SK-N-SH treated with all-trans-retinoic acid at 6 μM for 48 hours (cell line): ENCODE results near the gene NFKB1.

Experiments used
- ATAC-seq: fragments of 200-7000 bp; cut with Tn5 transposase; 3 replicates; pipeline ENCODE4 v1.9.1; 2020; ENCODE audit warnings: mild to moderate bottlenecking, moderate library complexity
- ARNTL ChIP-seq: fragments of 450-650 bp; formaldehyde crosslinking; IDR thresholded peaks from 2 replicates; pipeline ENCODE4 v1.5.0; 2020; ENCODE audit warnings: low read depth, mild to moderate bottlenecking, moderate library complexity, borderline replicate concordance
- CSDC2 ChIP-seq: fragments of 250-450 bp; sonication (Bioruptor Pico); IDR thresholded peaks from 2 replicates; pipeline ENCODE4 v1.5.0; 2020; ENCODE audit warnings: mild to moderate bottlenecking, moderate library complexity
- ESRRG ChIP-seq: fragments of 250-450 bp; sonication (Bioruptor Pico); IDR thresholded peaks from 2 replicates; pipeline ENCODE4 v1.6.1; 2021; ENCODE audit warnings: mild to moderate bottlenecking
- GLIS3 ChIP-seq: fragments of 250-450 bp; sonication (Bioruptor Pico); IDR thresholded peaks from 2 replicates; pipeline ENCODE4 v1.5.0; 2020; ENCODE audit warnings: mild to moderate bottlenecking, moderate library complexity
- ISL1 ChIP-seq: fragments of 250-450 bp; sonication (Bioruptor Pico); IDR thresholded peaks from 2 replicates; pipeline ENCODE4 v2.1.2; 2022; ENCODE audit warnings: mild to moderate bottlenecking, moderate library complexity
- OSR1 ChIP-seq: fragments of 250-450 bp; sonication (Bioruptor Pico); IDR thresholded peaks from 2 replicates; pipeline ENCODE4 v1.8.0; 2022; ENCODE audit warnings: moderate library complexity, mild to moderate bottlenecking, inconsistent platforms
- RARB ChIP-seq: fragments of 250-450 bp; sonication (Bioruptor Pico); IDR thresholded peaks from 2 replicates; pipeline ENCODE4 v1.8.0; 2021; ENCODE audit warnings: mild to moderate bottlenecking, moderate library complexity
- SNAI2 ChIP-seq: fragments of 250-450 bp; sonication (Bioruptor Pico); IDR thresholded peaks from 2 replicates; pipeline ENCODE4 v1.5.0; 2020; ENCODE audit warnings: mild to moderate bottlenecking, moderate library complexity
- TCF4 ChIP-seq: fragments of 250-450 bp; sonication (Bioruptor Pico); IDR thresholded peaks from 2 replicates; pipeline ENCODE4 v1.8.0; 2021; ENCODE audit warnings: mild to moderate bottlenecking, moderate library complexity, borderline replicate concordance
- TOX ChIP-seq: fragments of 250-450 bp; sonication (Bioruptor Pico); IDR thresholded peaks from 2 replicates; pipeline ENCODE4 v1.8.0; 2021; ENCODE audit warnings: mild to moderate bottlenecking, moderate library complexity, borderline replicate concordance
- ZC3H10 ChIP-seq: fragments of 250-450 bp; sonication (Bioruptor Pico); IDR thresholded peaks from 2 replicates; pipeline ENCODE4 v1.5.1; 2021; ENCODE audit warnings: mild to moderate bottlenecking, moderate library complexity
- ZFP3 ChIP-seq: fragments of 250-450 bp; sonication (Bioruptor Pico); IDR thresholded peaks from 2 replicates; pipeline ENCODE4 v1.5.0; 2020; ENCODE audit warnings: mild to moderate bottlenecking, moderate library complexity
- ZFP30 ChIP-seq: fragments of 450-650 bp; formaldehyde crosslinking; IDR thresholded peaks from 2 replicates; pipeline ENCODE4 v1.5.0; 2022; ENCODE audit warnings: mild to moderate bottlenecking, moderate library complexity
- ZNF565 ChIP-seq: fragments of 450-650 bp; formaldehyde crosslinking; conservative IDR thresholded peaks from 2 replicates; pipeline ENCODE4 v1.5.0; 2020; ENCODE audit warnings: low read depth, mild to moderate bottlenecking, moderate library complexity
- ZNF70 ChIP-seq: fragments of 450-650 bp; formaldehyde crosslinking; IDR thresholded peaks from 2 replicates; pipeline ENCODE4 v1.5.0; 2020; ENCODE audit warnings: mild to moderate bottlenecking, moderate library complexity
- ZNF8 ChIP-seq: fragments of 450-650 bp; formaldehyde crosslinking; IDR thresholded peaks from 2 replicates; pipeline ENCODE4 v1.5.0; 2020; ENCODE audit warnings: mild to moderate bottlenecking, moderate library complexity
- TF ChIP-seq, protein P1 (sequence below): fragments of 250-450 bp; sonication (Bioruptor Pico); IDR thresholded peaks from 2 replicates; pipeline ENCODE4 v1.8.0; 2020; ENCODE audit warnings: mild to moderate bottlenecking, moderate library complexity, borderline replicate concordance
- TF ChIP-seq, protein P2 (sequence below): fragments of 250-450 bp; sonication (Bioruptor Pico); IDR thresholded peaks from 2 replicates; pipeline ENCODE4 v1.5.1; 2021; ENCODE audit warnings: mild to moderate bottlenecking, moderate library complexity
- TF ChIP-seq, protein P3 (sequence below): fragments of 250-450 bp; sonication (Bioruptor Pico); IDR thresholded peaks from 2 replicates; pipeline ENCODE4 v1.5.1; 2020; ENCODE audit warnings: low read depth, mild to moderate bottlenecking, moderate library complexity
- TF ChIP-seq, protein P4 (sequence below): fragments of 250-450 bp; sonication (Bioruptor Pico); IDR thresholded peaks from 2 replicates; pipeline ENCODE4 v1.8.0; 2021; ENCODE audit warnings: low read depth, mild to moderate bottlenecking, moderate library complexity, borderline replicate concordance
- TF ChIP-seq, protein P5 (sequence below): fragments of 250-450 bp; sonication (Bioruptor Pico); IDR thresholded peaks from 2 replicates; pipeline ENCODE4 v1.5.0; 2020; ENCODE audit warnings: mild to moderate bottlenecking, moderate library complexity

Gene NFKB1

DNA sequence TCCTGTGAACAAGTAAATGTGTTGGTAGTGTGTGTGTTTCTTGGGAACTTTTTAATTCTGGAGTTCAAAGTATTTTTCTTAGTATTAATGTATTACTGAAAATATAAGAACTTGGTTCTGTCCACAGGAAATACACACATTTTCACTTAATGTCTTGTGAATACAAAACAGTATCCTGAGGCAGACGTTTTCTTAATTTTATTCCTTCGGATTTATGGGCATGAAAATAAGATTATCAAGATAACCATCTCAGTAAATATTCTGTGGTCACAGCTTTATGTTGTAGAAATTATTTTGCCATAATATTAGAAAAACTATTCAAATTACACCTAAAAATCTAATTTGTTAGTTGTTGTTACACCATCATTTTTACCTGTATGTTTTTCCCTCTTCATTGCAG, 29.8 kb downstream of the NFKB1 start (continued):
- TF ChIP-seq, protein P1, sequence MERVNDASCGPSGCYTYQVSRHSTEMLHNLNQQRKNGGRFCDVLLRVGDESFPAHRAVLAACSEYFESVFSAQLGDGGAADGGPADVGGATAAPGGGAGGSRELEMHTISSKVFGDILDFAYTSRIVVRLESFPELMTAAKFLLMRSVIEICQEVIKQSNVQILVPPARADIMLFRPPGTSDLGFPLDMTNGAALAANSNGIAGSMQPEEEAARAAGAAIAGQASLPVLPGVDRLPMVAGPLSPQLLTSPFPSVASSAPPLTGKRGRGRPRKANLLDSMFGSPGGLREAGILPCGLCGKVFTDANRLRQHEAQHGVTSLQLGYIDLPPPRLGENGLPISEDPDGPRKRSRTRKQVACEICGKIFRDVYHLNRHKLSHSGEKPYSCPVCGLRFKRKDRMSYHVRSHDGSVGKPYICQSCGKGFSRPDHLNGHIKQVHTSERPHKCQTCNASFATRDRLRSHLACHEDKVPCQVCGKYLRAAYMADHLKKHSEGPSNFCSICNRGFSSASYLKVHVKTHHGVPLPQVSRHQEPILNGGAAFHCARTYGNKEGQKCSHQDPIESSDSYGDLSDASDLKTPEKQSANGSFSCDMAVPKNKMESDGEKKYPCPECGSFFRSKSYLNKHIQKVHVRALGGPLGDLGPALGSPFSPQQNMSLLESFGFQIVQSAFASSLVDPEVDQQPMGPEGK (CRISPR knock-in tag), result no peak

DNA sequence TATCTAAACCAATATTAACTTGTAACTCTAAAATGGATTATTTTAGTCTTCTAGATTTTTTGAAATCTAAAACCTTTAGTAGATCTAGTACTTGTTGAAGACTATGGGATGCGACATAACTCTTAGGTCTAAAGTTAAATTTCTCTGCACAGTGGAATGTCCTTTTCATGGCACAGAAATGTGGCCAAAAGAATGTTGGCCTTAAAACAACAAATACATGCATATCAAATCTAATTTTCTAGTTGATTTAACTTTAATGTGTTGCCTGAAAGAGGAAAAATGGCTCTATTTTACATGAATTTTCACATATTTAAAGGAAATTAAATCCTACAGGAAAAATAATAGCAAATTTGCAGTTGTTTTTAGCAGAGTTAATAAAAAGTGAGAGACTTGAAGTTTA, 30.3 kb downstream of the NFKB1 start:
- ATAC-seq, result no peak
- TF ChIP-seq TCF4 (CRISPR knock-in tag) (no peak), OSR1 (CRISPR knock-in tag) (no peak), ZC3H10 (CRISPR knock-in tag) (no peak), TOX (CRISPR knock-in tag) (no peak), CSDC2 (CRISPR knock-in tag) (no peak), ESRRG (no peak), ZNF565 (no peak)

DNA sequence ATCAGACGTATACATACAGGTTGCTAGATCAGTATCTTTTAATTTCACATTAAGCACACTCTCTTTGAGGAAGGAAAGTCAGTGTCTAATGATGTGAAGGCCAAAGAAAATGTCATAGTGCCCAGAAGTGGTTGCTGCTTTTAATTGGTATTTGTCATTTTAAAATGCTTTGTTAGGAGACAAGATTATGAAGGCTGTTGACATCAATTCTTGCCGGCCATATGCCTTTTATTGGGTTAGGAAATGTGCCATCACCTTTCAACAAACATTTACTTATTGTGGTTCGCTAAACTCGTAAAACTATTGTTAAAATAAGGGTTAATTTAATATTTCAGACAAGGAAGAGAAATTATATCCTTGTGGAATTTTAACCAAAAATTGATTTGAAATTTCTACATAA, 32.2 kb downstream of the NFKB1 start:
- ATAC-seq, result no peak
- TF ChIP-seq, protein P2, sequence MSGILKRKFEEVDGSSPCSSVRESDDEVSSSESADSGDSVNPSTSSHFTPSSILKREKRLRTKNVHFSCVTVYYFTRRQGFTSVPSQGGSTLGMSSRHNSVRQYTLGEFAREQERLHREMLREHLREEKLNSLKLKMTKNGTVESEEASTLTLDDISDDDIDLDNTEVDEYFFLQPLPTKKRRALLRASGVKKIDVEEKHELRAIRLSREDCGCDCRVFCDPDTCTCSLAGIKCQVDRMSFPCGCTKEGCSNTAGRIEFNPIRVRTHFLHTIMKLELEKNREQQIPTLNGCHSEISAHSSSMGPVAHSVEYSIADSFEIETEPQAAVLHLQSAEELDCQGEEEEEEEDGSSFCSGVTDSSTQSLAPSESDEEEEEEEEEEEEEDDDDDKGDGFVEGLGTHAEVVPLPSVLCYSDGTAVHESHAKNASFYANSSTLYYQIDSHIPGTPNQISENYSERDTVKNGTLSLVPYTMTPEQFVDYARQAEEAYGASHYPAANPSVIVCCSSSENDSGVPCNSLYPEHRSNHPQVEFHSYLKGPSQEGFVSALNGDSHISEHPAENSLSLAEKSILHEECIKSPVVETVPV (CRISPR knock-in tag), result no peak
- TF ChIP-seq, protein P1 (CRISPR knock-in tag), result no peak
- no peak for TF ChIP-seq ZFP30 (CRISPR knock-in tag)
- TF ChIP-seq, protein P3, sequence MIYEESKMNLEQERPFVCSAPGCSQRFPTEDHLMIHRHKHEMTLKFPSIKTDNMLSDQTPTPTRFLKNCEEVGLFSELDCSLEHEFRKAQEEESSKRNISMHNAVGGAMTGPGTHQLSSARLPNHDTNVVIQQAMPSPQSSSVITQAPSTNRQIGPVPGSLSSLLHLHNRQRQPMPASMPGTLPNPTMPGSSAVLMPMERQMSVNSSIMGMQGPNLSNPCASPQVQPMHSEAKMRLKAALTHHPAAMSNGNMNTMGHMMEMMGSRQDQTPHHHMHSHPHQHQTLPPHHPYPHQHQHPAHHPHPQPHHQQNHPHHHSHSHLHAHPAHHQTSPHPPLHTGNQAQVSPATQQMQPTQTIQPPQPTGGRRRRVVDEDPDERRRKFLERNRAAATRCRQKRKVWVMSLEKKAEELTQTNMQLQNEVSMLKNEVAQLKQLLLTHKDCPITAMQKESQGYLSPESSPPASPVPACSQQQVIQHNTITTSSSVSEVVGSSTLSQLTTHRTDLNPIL, result no peak
- TF ChIP-seq GLIS3, result no peak
- no peak for TF ChIP-seq RARB
- TF ChIP-seq, protein P4, sequence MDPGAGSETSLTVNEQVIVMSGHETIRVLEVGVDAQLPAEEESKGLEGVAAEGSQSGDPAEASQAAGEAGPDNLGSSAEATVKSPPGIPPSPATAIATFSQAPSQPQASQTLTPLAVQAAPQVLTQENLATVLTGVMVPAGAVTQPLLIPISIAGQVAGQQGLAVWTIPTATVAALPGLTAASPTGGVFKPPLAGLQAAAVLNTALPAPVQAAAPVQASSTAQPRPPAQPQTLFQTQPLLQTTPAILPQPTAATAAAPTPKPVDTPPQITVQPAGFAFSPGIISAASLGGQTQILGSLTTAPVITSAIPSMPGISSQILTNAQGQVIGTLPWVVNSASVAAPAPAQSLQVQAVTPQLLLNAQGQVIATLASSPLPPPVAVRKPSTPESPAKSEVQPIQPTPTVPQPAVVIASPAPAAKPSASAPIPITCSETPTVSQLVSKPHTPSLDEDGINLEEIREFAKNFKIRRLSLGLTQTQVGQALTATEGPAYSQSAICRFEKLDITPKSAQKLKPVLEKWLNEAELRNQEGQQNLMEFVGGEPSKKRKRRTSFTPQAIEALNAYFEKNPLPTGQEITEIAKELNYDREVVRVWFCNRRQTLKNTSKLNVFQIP (CRISPR knock-in tag), result no peak
- TF ChIP-seq ISL1, result no peak
- TF ChIP-seq OSR1 (CRISPR knock-in tag), result no peak
- no peak for TF ChIP-seq TOX (CRISPR knock-in tag)
- no peak for TF ChIP-seq ESRRG
- TF ChIP-seq, protein P5, sequence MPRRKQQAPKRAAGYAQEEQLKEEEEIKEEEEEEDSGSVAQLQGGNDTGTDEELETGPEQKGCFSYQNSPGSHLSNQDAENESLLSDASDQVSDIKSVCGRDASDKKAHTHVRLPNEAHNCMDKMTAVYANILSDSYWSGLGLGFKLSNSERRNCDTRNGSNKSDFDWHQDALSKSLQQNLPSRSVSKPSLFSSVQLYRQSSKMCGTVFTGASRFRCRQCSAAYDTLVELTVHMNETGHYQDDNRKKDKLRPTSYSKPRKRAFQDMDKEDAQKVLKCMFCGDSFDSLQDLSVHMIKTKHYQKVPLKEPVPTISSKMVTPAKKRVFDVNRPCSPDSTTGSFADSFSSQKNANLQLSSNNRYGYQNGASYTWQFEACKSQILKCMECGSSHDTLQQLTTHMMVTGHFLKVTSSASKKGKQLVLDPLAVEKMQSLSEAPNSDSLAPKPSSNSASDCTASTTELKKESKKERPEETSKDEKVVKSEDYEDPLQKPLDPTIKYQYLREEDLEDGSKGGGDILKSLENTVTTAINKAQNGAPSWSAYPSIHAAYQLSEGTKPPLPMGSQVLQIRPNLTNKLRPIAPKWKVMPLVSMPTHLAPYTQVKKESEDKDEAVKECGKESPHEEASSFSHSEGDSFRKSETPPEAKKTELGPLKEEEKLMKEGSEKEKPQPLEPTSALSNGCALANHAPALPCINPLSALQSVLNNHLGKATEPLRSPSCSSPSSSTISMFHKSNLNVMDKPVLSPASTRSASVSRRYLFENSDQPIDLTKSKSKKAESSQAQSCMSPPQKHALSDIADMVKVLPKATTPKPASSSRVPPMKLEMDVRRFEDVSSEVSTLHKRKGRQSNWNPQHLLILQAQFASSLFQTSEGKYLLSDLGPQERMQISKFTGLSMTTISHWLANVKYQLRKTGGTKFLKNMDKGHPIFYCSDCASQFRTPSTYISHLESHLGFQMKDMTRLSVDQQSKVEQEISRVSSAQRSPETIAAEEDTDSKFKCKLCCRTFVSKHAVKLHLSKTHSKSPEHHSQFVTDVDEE (CRISPR knock-in tag), result no peak
- TF ChIP-seq CSDC2 (CRISPR knock-in tag), result no peak
- TF ChIP-seq ZFP3, result no peak

DNA sequence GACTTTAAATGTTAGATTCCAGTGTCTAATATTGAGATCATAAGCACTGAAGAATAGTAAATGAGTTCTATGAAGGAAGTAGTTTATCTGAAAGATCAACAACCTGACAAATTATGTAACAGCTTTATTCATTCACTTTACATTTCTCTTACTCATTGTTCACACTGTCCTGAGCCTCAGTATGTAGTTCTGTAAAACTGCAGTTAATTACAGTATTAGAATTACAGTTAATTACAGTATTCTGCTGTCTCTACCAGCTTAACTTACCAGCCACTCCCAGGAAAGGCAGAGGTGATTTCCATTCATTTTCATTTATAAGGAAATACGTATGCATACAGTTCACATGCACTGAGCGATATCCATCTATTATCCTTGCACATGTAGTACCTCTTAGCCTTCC, 32.7 kb downstream of the NFKB1 start:
- ATAC-seq, result no peak
- TF ChIP-seq, protein P3, result no peak
- TF ChIP-seq ARNTL (CRISPR knock-in tag), result no peak
- TF ChIP-seq ZNF8, result no peak
- no peak for TF ChIP-seq ZFP30 (CRISPR knock-in tag)
- TF ChIP-seq, protein P4 (CRISPR knock-in tag), result no peak
- TF ChIP-seq SNAI2 (CRISPR knock-in tag), result no peak
- no peak for TF ChIP-seq TOX (CRISPR knock-in tag)
- no peak for TF ChIP-seq ZNF70 (CRISPR knock-in tag)
